ENCODE results near the gene TMEM125. TPM values are rescaled to one million over a fixed set of nuclear protein-coding genes. Genes with fewer than 3 reads are reported as not detected.
A peak's percentile ranks its signal among the peaks of the same experiment; 100 is the strongest.

Gene TMEM125
- total and polyA plus RNA-seq, 2 of the 4 experiments (the other 2 are of a cell fraction): under 0.01 to 0.03 TPM

DNA sequence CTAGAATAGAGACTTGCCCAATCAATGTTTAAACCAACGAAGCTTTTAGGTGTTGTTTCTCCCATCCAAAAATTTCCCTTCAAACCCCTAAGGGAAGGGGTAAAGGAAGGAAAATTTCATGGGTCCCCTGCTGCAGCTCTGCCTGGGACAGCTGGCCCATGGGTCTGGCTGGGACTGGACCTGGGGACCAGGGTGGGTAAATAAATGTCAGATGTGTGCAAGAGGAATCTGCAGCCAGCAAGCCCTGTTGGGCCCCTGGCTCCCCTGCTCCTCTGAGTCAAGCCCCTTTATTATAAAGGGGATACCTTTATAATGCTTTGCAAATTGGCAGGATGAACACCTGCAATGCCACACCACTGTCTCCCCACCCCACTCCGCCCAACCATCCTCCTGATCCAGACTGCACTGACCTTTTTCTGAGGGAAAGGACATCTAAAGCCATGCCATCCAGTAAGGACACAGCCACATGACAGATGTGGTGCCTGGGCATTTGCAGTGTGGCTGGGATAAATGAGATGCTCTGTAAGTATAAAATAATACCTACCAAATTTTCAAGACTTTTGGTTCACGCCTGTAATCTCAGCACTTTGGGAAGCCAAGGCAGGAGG is 1.9 kb upstream of the TMEM125 start:
- Histone ChIP-seq H3K36me3 (ENCODE audit: control insufficient read depth, insufficient read depth, low read length) (no peaks in the 10 kb centered on the region), H3K79me1 (ENCODE audit: low read depth in 1 of 2, low read length in 2 of 2) (no peaks in the 10 kb centered on the region), H2BK20ac (ENCODE audit: low read depth, low read length) (no peak overlapping the region; the same call in 1 of the 2 replicates), H2BK5ac (ENCODE audit: low read depth, low read length, poor library complexity, severe bottlenecking) (no peak overlapping the region), H4K8ac (ENCODE audit: low read depth in 2 of 2, low read length in 2 of 2) (no peak overlapping the region), H3K4ac (ENCODE audit: low read depth, low read length) (no peak overlapping the region; the same call in 1 of the 2 replicates), H2AK5ac (ENCODE audit: low read depth, low read length) (0 out of 2 replicates have a peak overlapping the region, but pooled peaks have one; percentile 15), H4K91ac (ENCODE audit: insufficient read depth, low read depth, low read length) (no peak overlapping the region), H3K56ac (ENCODE audit: extremely low read depth, insufficient read depth, low read length) (peak overlapping the region; percentile 14; the same call in 1 of the 2 replicates), H3K9me1 (ENCODE audit: insufficient read depth, low read length) (no peaks in the 10 kb centered on the region), H2AFZ (replicated peaks; ENCODE audit: low read length, poor library complexity) (peak overlapping the region; percentile 21), H3K27me3 (ENCODE audit: control insufficient read depth, insufficient read depth, low read length) (peaks cover 2% of the 10 kb centered on the region; the same call in 1 of the 2 replicates), H3K4me3 (ENCODE audit: insufficient read depth, low read depth, low read length) (no peak overlapping the region), H3K4me2 (ENCODE audit: low read depth, low read length) (no peak overlapping the region), H3K9ac (ENCODE audit: low read depth, low read length) (no peak overlapping the region), H4K5ac (ENCODE audit: low read depth, low read length) (no peak overlapping the region), H3K4me1 (ENCODE audit: control insufficient read depth, insufficient read depth, low read length) (peaks cover 4% of the 10 kb centered on the region; the same call in 1 of the 2 replicates), H3K27ac (ENCODE audit: insufficient read depth, low read length) (no peak overlapping the region), H2BK120ac (ENCODE audit: low read depth, low read length) (no peak overlapping the region), H3K14ac (replicated peaks; ENCODE audit: low read depth, low read length) (no peak overlapping the region), H2BK15ac (ENCODE audit: low read depth, low read length) (no peak overlapping the region), H4K20me1 (ENCODE audit: insufficient read depth, low read length) (no peaks in the 10 kb centered on the region), H3K18ac (ENCODE audit: low read depth, low read length) (no peak overlapping the region), H3K23ac (ENCODE audit: low read depth, low read length) (no peak overlapping the region), H2AK9ac (replicated peaks; ENCODE audit: low read depth, low read length, poor library complexity) (no peak overlapping the region), H3K9me3 (ENCODE audit: control insufficient read depth, insufficient read depth, low read length) (no peaks in the 10 kb centered on the region; the same call in 1 of the 2 replicates)
- ChIA-PET POLR2A (ENCODE audit: unreplicated experiment) (no interaction called here), CTCF (no interaction called here)
- TF ChIP-seq POLR2A (IDR thresholded peaks at IDR 0.05; ENCODE audit: low read depth, low read length) (no peak), RFX5 (IDR thresholded peaks at IDR 0.05; ENCODE audit: low read depth, low read length) (no peak), MXI1 (IDR thresholded peaks at IDR 0.05; ENCODE audit: borderline replicate concordance, low read depth, low read length) (no peak), CHD1 (IDR thresholded peaks at IDR 0.05; ENCODE audit: low read depth, low read length) (no peak), NFE2L2 (IDR thresholded peaks at IDR 0.05; ENCODE audit: low read depth, low read length) (no peak), RAD21 (IDR thresholded peaks at IDR 0.05; ENCODE audit: low read length) (no peak), SMC3 (IDR thresholded peaks at IDR 0.05; ENCODE audit: low read depth, low read length) (no peak), CEBPB (IDR thresholded peaks at IDR 0.05; ENCODE audit: low read depth, low read length) (no peak), RCOR1 (IDR thresholded peaks at IDR 0.05; ENCODE audit: insufficient replicate concordance, low read length) (no peak), MAZ (IDR thresholded peaks at IDR 0.05; ENCODE audit: borderline replicate concordance, low read depth, low read length) (no peak), FOS (IDR thresholded peaks at IDR 0.05; ENCODE audit: low read depth, low read length) (no peak), MAFK (IDR thresholded peaks at IDR 0.05; ENCODE audit: low read depth, low read length) (no peak), BHLHE40 (IDR thresholded peaks at IDR 0.05; ENCODE audit: low read depth, low read length) (no peak)
- TF ChIP-seq, protein P1, sequence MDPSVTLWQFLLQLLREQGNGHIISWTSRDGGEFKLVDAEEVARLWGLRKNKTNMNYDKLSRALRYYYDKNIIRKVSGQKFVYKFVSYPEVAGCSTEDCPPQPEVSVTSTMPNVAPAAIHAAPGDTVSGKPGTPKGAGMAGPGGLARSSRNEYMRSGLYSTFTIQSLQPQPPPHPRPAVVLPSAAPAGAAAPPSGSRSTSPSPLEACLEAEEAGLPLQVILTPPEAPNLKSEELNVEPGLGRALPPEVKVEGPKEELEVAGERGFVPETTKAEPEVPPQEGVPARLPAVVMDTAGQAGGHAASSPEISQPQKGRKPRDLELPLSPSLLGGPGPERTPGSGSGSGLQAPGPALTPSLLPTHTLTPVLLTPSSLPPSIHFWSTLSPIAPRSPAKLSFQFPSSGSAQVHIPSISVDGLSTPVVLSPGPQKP (IDR thresholded peaks at IDR 0.05; ENCODE audit: borderline replicate concordance, low read depth, low read length): no peak
- TF ChIP-seq, protein P2, sequence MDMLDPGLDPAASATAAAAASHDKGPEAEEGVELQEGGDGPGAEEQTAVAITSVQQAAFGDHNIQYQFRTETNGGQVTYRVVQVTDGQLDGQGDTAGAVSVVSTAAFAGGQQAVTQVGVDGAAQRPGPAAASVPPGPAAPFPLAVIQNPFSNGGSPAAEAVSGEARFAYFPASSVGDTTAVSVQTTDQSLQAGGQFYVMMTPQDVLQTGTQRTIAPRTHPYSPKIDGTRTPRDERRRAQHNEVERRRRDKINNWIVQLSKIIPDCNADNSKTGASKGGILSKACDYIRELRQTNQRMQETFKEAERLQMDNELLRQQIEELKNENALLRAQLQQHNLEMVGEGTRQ (IDR thresholded peaks at IDR 0.05; ENCODE audit: low read depth, low read length): no peak
- TF ChIP-seq, protein P3, sequence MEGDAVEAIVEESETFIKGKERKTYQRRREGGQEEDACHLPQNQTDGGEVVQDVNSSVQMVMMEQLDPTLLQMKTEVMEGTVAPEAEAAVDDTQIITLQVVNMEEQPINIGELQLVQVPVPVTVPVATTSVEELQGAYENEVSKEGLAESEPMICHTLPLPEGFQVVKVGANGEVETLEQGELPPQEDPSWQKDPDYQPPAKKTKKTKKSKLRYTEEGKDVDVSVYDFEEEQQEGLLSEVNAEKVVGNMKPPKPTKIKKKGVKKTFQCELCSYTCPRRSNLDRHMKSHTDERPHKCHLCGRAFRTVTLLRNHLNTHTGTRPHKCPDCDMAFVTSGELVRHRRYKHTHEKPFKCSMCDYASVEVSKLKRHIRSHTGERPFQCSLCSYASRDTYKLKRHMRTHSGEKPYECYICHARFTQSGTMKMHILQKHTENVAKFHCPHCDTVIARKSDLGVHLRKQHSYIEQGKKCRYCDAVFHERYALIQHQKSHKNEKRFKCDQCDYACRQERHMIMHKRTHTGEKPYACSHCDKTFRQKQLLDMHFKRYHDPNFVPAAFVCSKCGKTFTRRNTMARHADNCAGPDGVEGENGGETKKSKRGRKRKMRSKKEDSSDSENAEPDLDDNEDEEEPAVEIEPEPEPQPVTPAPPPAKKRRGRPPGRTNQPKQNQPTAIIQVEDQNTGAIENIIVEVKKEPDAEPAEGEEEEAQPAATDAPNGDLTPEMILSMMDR (conservative IDR thresholded peaks at IDR 0.05; ENCODE audit: low read depth, low read length): no peak
- WGBS, 2 experiments (ENCODE audit: extremely low coverage in 2 of 2, insufficient read length in 1 of 2): no CpG with 5 or more reads among the region's 3 CpGs
- DNase-seq (no peak), ATAC-seq (ENCODE audit: low read depth) (no peak)
- no TSS peak for BruUV-seq (replicated peaks)
- dilution Hi-C loops (cut with HindIII; ENCODE audit: low sequenced_read_pairs, unreplicated experiment) (no loop called here), intact Hi-C loops (cut with micrococcal nuclease) (no loop called here), in situ Hi-C loops (cut with MboI; ENCODE audit: low sequenced_read_pairs) (no loop called here)

Measured in IMR-90 (cell line).